C4-2B (cell line): ENCODE results near the gene SHE.

ENCODE experiments used
- CTCF ChIP-seq: fragments of 450-650 bp; conservative IDR thresholded peaks from 2 replicates; pipeline ENCODE4 v1.5.1; 2017; ENCODE audit warnings: mild to moderate bottlenecking
- ZFX ChIP-seq: fragments of 450-650 bp; IDR thresholded peaks from 2 replicates; pipeline ENCODE4 v1.6.1; 2017

GRCh38 chr1:154539486-154540483 lies 37.6 kb upstream of the SHE start:
- TF ChIP-seq CTCF: no peak
- no peak for TF ChIP-seq ZFX
